K562 (cell line): ENCODE data around the gene IRAG1. TPM values are rescaled to one million over a fixed set of nuclear protein-coding genes. Genes with fewer than 3 reads are reported as not detected.

ENCODE experiments used
- BRD4 ChIP-seq: fragments of 200-600 bp; sonication (generic); IDR thresholded peaks from 2 replicates; pipeline ENCODE4 v1.6.1; 2017; ENCODE audit warnings: inconsistent platforms
- CBFA2T2 ChIP-seq: fragments of 450-650 bp; conservative IDR thresholded peaks from 2 replicates; pipeline ENCODE4 v1.6.1; 2017; ENCODE audit warnings: mild to moderate bottlenecking
- CEBPG ChIP-seq, 3 experiments: fragments of 200-800 bp in 1 of 3; sonication (Bioruptor generic) in 1 of 3; sonication (generic) in 1 of 3; formaldehyde crosslinking in 1 of 3; IDR thresholded peaks in 2 of 3; conservative IDR thresholded peaks in 1 of 3; 2 replicates each; pipeline versions ENCODE4 v1.6.1 to v1.8.0; 2016 to 2022; ENCODE audit warnings: missing compliant biosample characterization in 2 of 3, missing genetic modification characterization in 2 of 3, mild to moderate bottlenecking in 1 of 3, missing genetic modification reagents in 1 of 3
- KHSRP ChIP-seq: fragments of 450-650 bp; IDR thresholded peaks from 2 replicates; pipeline ENCODE4 v1.6.1; 2017
- MAFK ChIP-seq: IDR thresholded peaks from 2 replicates; pipeline ENCODE4 v1.6.1; 2011; ENCODE audit warnings: low read length, improper control_type of control experiment
- NCOR1 ChIP-seq: fragments of 450-650 bp; IDR thresholded peaks from 2 replicates; pipeline ENCODE4 v1.6.1; 2016; ENCODE audit warnings: mild to moderate bottlenecking, moderate library complexity
- SIN3B ChIP-seq: fragments of 450-650 bp; IDR thresholded peaks from 2 replicates; pipeline ENCODE4 v1.6.1; 2017; ENCODE audit warnings: low read depth, mild to moderate bottlenecking, moderate library complexity
- SMARCA4 ChIP-seq: fragments of 450-650 bp; IDR thresholded peaks from 2 replicates; pipeline ENCODE4 v1.6.1; 2016
- SRSF1 ChIP-seq: fragments of 200-400 bp; formaldehyde crosslinking; IDR thresholded peaks from 2 replicates; pipeline ENCODE4 v1.6.1; 2017; ENCODE audit warnings: mild to moderate bottlenecking, low read depth, low read length, moderate library complexity
- ZNF253 ChIP-seq: fragments of 250-450 bp; sonication (Bioruptor Pico); conservative IDR thresholded peaks from 2 replicates; pipeline ENCODE4 v1.6.1; 2021; ENCODE audit warnings: mild to moderate bottlenecking
- ZNF274 ChIP-seq: IDR thresholded peaks from 2 replicates; pipeline ENCODE4 v1.6.1; 2011; ENCODE audit warnings: low read depth, mild to moderate bottlenecking, low read length, moderate library complexity, borderline replicate concordance
- ZNF436 ChIP-seq: fragments of 250-450, 450-650 bp; sonication (Bioruptor Pico); formaldehyde crosslinking; IDR thresholded peaks from 2 replicates; pipeline ENCODE4 v1.7.0; 2020; ENCODE audit warnings: mild to moderate bottlenecking
- ZNF507 ChIP-seq: conservative IDR thresholded peaks from 2 replicates; pipeline ENCODE4 v1.6.1; 2017; ENCODE audit warnings: missing genetic modification characterization, missing compliant biosample characterization
- ZNF707 ChIP-seq: fragments of 250-450 bp; sonication (Bioruptor Pico); conservative IDR thresholded peaks from 2 replicates; pipeline ENCODE4 v1.8.0; 2022; ENCODE audit warnings: inconsistent platforms, mild to moderate bottlenecking, moderate library complexity
- polyA plus RNA-seq, 8 experiments: library from polyadenylated mRNA; depleted of rRNA in 4 of 8; stranded (reverse) in 5 of 8; unstranded in 3 of 8; fragments of >200 nt; fragmentation: Nextera tagmentation in 2 of 8; fragmentation: Illumina TruSeq in 1 of 8; extraction: Ambion mirVana in 2 of 8; extraction: Trizol in 1 of 8; gene quantifications; 2 replicates each; pipeline versions ENCODE4 v1.2.1 to v1.2.3, GENCODE V29; 2011 to 2014; ENCODE audit warnings: inconsistent platforms in 1 of 8, missing spikeins in 1 of 8
- total RNA-seq, 7 experiments: library from RNA; depleted of rRNA in 6 of 7; stranded (reverse); fragments of >200 nt in 6 of 7; fragmentation: Illumina TruSeq in 2 of 7; extraction: Trizol in 2 of 7; gene quantifications; 2 replicates each; pipeline versions ENCODE4 v1.2.1 to v1.2.3, GENCODE V29; 2011 to 2021; ENCODE audit warnings: low replicate concordance in 1 of 7
- TF ChIP-seq, protein P1 (sequence below): fragments of 250-450 bp; sonication (Bioruptor Pico); IDR thresholded peaks from 2 replicates; pipeline ENCODE4 v1.4.0; 2020; ENCODE audit warnings: mild to moderate bottlenecking, moderate library complexity, borderline replicate concordance
- TF ChIP-seq, protein P2 (sequence below): fragments of 250-450 bp; sonication (Bioruptor Pico); IDR thresholded peaks from 2 replicates; pipeline ENCODE4 v1.4.0; 2020; ENCODE audit warnings: mild to moderate bottlenecking, moderate library complexity
- TF ChIP-seq, protein P3 (sequence below): sonication (generic); formaldehyde crosslinking; IDR thresholded peaks from 2 replicates; pipeline ENCODE4 v1.8.0; 2022; ENCODE audit warnings: missing genetic modification reagents, mild to moderate bottlenecking, borderline replicate concordance
- TF ChIP-seq, protein P4 (sequence below): fragments of 450-650 bp; IDR thresholded peaks from 2 replicates; pipeline ENCODE4 v1.6.1; 2017; ENCODE audit warnings: mild to moderate bottlenecking, moderate library complexity
- TF ChIP-seq, protein P5 (sequence below): fragments of 450-650 bp; formaldehyde crosslinking; IDR thresholded peaks from 2 replicates; pipeline ENCODE4 v1.4.0; 2020; ENCODE audit warnings: mild to moderate bottlenecking, moderate library complexity

The IRAG1 gene
- total and polyA plus RNA-seq, 9 of the 15 experiments (the other 6 are each of a cell fraction or from before 2014, with no cell fraction given), result 0.01 to 0.22 (median 0.09) TPM; not detected in 1

DNA sequence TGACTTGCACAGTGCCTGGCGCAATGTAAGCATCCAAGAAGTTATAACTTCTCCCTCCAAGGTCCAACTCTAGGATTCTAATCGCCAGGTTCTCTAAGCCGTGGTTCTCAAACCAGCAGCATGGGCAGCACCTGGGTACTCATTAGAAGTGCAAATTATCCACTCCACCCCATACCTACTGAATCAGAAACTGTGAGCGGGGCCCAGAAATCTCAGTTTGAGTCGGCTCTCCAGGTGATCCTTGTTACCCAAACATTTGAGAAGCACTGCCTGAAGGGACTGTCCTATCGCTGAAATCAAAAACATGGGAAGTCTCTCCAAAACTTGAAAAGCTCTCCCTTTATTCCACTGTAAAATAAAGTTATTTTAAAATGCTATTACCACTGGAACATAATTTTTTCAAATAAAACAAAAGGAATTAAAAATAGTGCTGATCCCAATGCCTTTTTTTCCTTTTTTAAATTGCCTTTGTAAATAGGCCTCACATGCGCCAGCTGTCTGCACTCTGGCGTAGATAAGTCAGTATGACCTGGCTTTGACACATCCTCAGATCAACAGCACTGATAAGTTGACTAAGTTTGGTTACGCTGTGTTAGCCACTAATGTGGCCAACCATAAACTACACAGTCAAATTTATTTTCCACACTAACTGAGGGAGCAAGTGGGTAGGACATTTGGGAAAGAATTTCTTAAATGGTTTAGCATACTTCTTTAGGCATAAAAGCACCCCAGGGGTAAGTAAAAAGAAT, 49.1 kb upstream of the IRAG1 start (continued):
- TF ChIP-seq, protein P1, sequence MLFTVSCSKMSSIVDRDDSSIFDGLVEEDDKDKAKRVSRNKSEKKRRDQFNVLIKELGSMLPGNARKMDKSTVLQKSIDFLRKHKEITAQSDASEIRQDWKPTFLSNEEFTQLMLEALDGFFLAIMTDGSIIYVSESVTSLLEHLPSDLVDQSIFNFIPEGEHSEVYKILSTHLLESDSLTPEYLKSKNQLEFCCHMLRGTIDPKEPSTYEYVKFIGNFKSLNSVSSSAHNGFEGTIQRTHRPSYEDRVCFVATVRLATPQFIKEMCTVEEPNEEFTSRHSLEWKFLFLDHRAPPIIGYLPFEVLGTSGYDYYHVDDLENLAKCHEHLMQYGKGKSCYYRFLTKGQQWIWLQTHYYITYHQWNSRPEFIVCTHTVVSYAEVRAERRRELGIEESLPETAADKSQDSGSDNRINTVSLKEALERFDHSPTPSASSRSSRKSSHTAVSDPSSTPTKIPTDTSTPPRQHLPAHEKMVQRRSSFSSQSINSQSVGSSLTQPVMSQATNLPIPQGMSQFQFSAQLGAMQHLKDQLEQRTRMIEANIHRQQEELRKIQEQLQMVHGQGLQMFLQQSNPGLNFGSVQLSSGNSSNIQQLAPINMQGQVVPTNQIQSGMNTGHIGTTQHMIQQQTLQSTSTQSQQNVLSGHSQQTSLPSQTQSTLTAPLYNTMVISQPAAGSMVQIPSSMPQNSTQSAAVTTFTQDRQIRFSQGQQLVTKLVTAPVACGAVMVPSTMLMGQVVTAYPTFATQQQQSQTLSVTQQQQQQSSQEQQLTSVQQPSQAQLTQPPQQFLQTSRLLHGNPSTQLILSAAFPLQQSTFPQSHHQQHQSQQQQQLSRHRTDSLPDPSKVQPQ (CRISPR knock-in tag), result no peak
- TF ChIP-seq ZNF253 (no peak), SIN3B (no peak), ZNF274 (no peak), CEBPG (CRISPR knock-in tag; IDR thresholded peaks at IDR 0.05) (no peak), CEBPG (tag; conservative IDR thresholded peaks at IDR 0.05 in 1 of 2, IDR thresholded peaks at IDR 0.05 in 1 of 2) (no peak), ZNF707 (CRISPR knock-in tag) (no peak), SMARCA4 (peak; percentile 95), ZNF436 (CRISPR knock-in tag) (no peak), CBFA2T2 (peak; percentile 59), KHSRP (no peak), BRD4 (no peak), NCOR1 (peak; percentile 64), MAFK (no peak), SRSF1 (no peak), ZNF507 (no peak)
- TF ChIP-seq, protein P2, sequence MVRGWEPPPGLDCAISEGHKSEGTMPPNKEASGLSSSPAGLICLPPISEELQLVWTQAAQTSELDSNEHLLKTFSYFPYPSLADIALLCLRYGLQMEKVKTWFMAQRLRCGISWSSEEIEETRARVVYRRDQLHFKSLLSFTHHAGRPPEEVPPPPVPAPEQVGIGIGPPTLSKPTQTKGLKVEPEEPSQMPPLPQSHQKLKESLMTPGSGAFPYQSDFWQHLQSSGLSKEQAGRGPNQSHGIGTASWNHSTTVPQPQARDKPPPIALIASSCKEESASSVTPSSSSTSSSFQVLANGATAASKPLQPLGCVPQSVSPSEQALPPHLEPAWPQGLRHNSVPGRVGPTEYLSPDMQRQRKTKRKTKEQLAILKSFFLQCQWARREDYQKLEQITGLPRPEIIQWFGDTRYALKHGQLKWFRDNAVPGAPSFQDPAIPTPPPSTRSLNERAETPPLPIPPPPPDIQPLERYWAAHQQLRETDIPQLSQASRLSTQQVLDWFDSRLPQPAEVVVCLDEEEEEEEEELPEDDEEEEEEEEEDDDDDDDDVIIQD (CRISPR knock-in tag), result no peak
- TF ChIP-seq, protein P3, sequence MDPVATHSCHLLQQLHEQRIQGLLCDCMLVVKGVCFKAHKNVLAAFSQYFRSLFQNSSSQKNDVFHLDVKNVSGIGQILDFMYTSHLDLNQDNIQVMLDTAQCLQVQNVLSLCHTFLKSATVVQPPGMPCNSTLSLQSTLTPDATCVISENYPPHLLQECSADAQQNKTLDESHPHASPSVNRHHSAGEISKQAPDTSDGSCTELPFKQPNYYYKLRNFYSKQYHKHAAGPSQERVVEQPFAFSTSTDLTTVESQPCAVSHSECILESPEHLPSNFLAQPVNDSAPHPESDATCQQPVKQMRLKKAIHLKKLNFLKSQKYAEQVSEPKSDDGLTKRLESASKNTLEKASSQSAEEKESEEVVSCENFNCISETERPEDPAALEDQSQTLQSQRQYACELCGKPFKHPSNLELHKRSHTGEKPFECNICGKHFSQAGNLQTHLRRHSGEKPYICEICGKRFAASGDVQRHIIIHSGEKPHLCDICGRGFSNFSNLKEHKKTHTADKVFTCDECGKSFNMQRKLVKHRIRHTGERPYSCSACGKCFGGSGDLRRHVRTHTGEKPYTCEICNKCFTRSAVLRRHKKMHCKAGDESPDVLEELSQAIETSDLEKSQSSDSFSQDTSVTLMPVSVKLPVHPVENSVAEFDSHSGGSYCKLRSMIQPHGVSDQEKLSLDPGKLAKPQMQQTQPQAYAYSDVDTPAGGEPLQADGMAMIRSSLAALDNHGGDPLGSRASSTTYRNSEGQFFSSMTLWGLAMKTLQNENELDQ (CRISPR knock-in tag), result no peak
- TF ChIP-seq, protein P4, sequence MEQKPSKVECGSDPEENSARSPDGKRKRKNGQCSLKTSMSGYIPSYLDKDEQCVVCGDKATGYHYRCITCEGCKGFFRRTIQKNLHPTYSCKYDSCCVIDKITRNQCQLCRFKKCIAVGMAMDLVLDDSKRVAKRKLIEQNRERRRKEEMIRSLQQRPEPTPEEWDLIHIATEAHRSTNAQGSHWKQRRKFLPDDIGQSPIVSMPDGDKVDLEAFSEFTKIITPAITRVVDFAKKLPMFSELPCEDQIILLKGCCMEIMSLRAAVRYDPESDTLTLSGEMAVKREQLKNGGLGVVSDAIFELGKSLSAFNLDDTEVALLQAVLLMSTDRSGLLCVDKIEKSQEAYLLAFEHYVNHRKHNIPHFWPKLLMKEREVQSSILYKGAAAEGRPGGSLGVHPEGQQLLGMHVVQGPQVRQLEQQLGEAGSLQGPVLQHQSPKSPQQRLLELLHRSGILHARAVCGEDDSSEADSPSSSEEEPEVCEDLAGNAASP, result no peak
- TF ChIP-seq, protein P5, sequence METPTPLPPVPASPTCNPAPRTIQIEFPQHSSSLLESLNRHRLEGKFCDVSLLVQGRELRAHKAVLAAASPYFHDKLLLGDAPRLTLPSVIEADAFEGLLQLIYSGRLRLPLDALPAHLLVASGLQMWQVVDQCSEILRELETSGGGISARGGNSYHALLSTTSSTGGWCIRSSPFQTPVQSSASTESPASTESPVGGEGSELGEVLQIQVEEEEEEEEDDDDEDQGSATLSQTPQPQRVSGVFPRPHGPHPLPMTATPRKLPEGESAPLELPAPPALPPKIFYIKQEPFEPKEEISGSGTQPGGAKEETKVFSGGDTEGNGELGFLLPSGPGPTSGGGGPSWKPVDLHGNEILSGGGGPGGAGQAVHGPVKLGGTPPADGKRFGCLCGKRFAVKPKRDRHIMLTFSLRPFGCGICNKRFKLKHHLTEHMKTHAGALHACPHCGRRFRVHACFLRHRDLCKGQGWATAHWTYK (CRISPR knock-in tag), result peak; percentile 54; the same call in 1 of the 2 replicates
